Measurements from ENCODE around the gene HS6ST2. TPM values are rescaled to one million over a fixed set of nuclear protein-coding genes. Genes with fewer than 3 reads are reported as not detected.

The HS6ST2 gene
- total RNA-seq, 4 donors from 2014 or later, result 0.14 to 1.1 TPM; not detected in 2

GRCh38 chrX:132749406-132749805 is 209.0 kb downstream of the HS6ST2 start:
- in situ Hi-C loops (cut with MboI; ENCODE audit: low pct_ligation_motif_present in 1 of 4, low pct_unique_long_range_greater_than_20kb in 1 of 4, low sequenced_read_pairs in 3 of 4), result no loop called here
- Histone ChIP-seq H3K4me1 (no peaks in the 10 kb centered on the region), H3K9me3 (no peaks in the 10 kb centered on the region), H3K27me3 (no peaks in the 10 kb centered on the region), H3K36me3 (no peaks in the 10 kb centered on the region), H3K27ac (no peak overlapping the region), H3K4me3 (no peak overlapping the region)
- DNase-seq, result no peak
- intact Hi-C loops (cut with DNase I; ENCODE audit: low total_unique reads), result no loop called here
- WGBS, 2 donors (ENCODE audit: low coverage in 1 of 2), result 53% methylated on average over 3 of the region's 3 CpGs; no CpG with 5 or more reads in 1 of the 2 donors
- no peak for TF ChIP-seq CTCF (IDR thresholded peaks at IDR 0.05)

GRCh38 chrX:132748909-132749308 is 209.5 kb downstream of the HS6ST2 start:
- 67 to 80% methylated on average over 1 to 4 of the region's 4 CpGs for WGBS, 2 donors (ENCODE audit: low coverage in 1 of 2)

GRCh38 chrX:132748268-132748667 is 210.2 kb downstream of the HS6ST2 start:
- Histone ChIP-seq H3K4me3 (no peak overlapping the region), H3K9me3 (no peaks in the 10 kb centered on the region), H3K27ac (no peak overlapping the region), H3K4me1 (no peaks in the 10 kb centered on the region), H3K36me3 (no peaks in the 10 kb centered on the region), H3K27me3 (no peaks in the 10 kb centered on the region)
- intact Hi-C loops (cut with DNase I; ENCODE audit: low total_unique reads), result no loop called here
- DNase-seq, result no peak
- in situ Hi-C loops (cut with MboI; ENCODE audit: low pct_ligation_motif_present in 1 of 4, low pct_unique_long_range_greater_than_20kb in 1 of 4, low sequenced_read_pairs in 3 of 4), result no loop called here
- no peak for TF ChIP-seq EP300 (IDR thresholded peaks at IDR 0.05; ENCODE audit: low read depth)
- no peak for TF ChIP-seq CTCF (IDR thresholded peaks at IDR 0.05)
- no peak for TF ChIP-seq POLR2AphosphoS5 (IDR thresholded peaks at IDR 0.05)
- no peak for TF ChIP-seq POLR2A (IDR thresholded peaks at IDR 0.05)
- 73% methylated on average over 5 of the region's 5 CpGs; no CpG with 5 or more reads in 1 of the 2 donors for WGBS, 2 donors (ENCODE audit: low coverage in 1 of 2)

More at GRCh38 chrX:132748909-132749308, 209.5 kb downstream of the HS6ST2 start:
- DNase-seq, result no peak
- Histone ChIP-seq H3K4me3 (no peak overlapping the region), H3K9me3 (no peaks in the 10 kb centered on the region), H3K4me1 (no peaks in the 10 kb centered on the region), H3K27ac (no peak overlapping the region), H3K36me3 (no peaks in the 10 kb centered on the region), H3K27me3 (no peaks in the 10 kb centered on the region)
- no peak for TF ChIP-seq POLR2A (IDR thresholded peaks at IDR 0.05)
- no peak for TF ChIP-seq CTCF (IDR thresholded peaks at IDR 0.05)
- TF ChIP-seq EP300 (IDR thresholded peaks at IDR 0.05; ENCODE audit: low read depth), result no peak
- no peak for TF ChIP-seq POLR2AphosphoS5 (IDR thresholded peaks at IDR 0.05)
- in situ Hi-C loops (cut with MboI; ENCODE audit: low pct_ligation_motif_present in 1 of 4, low pct_unique_long_range_greater_than_20kb in 1 of 4, low sequenced_read_pairs in 3 of 4), result no loop called here
- intact Hi-C loops (cut with DNase I; ENCODE audit: low total_unique reads), result no loop called here

- intact Hi-C loops (cut with DNase I; ENCODE audit: low total_unique reads), result no loop called here
- Histone ChIP-seq H3K36me3 (no peaks in the 10 kb centered on the region), H3K9me3 (no peaks in the 10 kb centered on the region), H3K27me3 (no peaks in the 10 kb centered on the region), H3K27ac (no peak overlapping the region), H3K4me1 (no peaks in the 10 kb centered on the region), H3K4me3 (no peak overlapping the region)
- whole genome bisulfite sequencing, 2 donors (ENCODE audit: low coverage in 1 of 2), result 67% methylated on average over 2 of the region's 2 CpGs; no CpG with 5 or more reads in 1 of the 2 donors
- TF ChIP-seq EP300 (IDR thresholded peaks at IDR 0.05; ENCODE audit: low read depth) (no peak), POLR2A (IDR thresholded peaks at IDR 0.05) (no peak), CTCF (IDR thresholded peaks at IDR 0.05) (no peak), POLR2AphosphoS5 (IDR thresholded peaks at IDR 0.05) (no peak)
- no peak for DNase-seq
- in situ Hi-C loops (cut with MboI; ENCODE audit: low pct_ligation_motif_present in 1 of 4, low pct_unique_long_range_greater_than_20kb in 1 of 4, low sequenced_read_pairs in 3 of 4), result no loop called here
Observed at GRCh38 chrX:132745593-132745992, 212.8 kb downstream of the HS6ST2 start.
